Left lobe of liver (tissue), 2 donors: ENCODE results near the gene SYTL3. TPM values are rescaled to one million over a fixed set of nuclear protein-coding genes. Genes with fewer than 3 reads are reported as not detected.
"Not testable (repeated sequence)": the region's sequence is repeated elsewhere in the genome, so short reads cannot be mapped to it uniquely, and the experiment has no call there.

Experiments
- ATAC-seq: fragments of 200-7000 bp; cut with Tn5 transposase; one replicate; pipeline ENCODE4 v1.9.1; 2020; ENCODE audit warnings: mild to moderate bottlenecking, moderate library complexity
- DNase-seq: peaks from one replicate; pipeline ENCODE4 v3.0.0-alpha.2; 2020; ENCODE audit warnings: low spot score
- total RNA-seq: library from RNA; stranded (reverse); gene quantifications from one replicate; pipeline ENCODE4 v1.2.1, GENCODE V29; 2021
- donor health status: DM: no; HTN: no; CAD: no; lungs with moderate emphysema.
- donor health status: DM: no; HTN: yes; CAD: no.

SYTL3 gene
- total RNA-seq, 1 donor from 2014 or later: 0.43 TPM

DNA sequence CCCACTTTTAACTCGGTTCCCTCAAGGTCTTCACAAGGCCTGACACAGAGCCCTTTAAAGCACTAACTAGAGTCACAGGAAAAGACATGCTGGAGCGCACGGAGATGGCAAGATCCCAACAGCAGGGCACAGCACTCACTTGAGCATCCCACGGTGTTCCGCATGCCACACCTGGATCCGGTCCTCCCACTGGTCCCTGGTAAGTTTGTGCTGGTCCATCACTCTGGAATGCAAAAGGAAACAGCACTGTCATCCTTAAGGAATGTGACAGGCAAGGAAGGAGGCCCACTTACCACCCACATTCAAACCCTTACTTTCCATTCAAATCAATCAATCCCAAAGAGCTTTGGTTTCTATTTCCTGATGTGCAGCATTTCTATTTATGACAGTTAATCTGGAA, 134.7 kb downstream of the SYTL3 start:
- ATAC-seq (no peak), DNase-seq (peak; percentile 34)

DNA sequence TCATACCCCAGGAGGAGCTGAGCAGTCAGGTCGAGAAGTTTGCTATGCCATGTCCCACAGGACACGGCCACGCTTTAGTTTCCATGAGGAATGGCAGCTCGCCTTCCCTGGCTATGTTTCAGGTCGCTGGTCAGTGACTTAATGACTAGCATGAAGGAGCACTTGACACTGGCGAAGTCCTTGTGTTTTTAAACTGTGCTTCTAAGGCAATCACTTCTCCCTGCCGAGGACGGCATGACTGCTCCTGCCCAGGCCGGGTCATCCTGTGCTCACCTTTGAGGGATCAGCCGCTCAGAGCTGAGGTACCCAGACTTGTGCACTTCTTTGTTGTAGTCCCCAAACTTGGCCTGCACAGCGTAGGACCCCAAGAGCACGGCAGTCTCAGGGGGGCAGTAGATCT, 135.2 kb downstream of the SYTL3 start:
- no peak for ATAC-seq

GRCh38 chr6:158786645-158787304, 136.9 kb downstream of the SYTL3 start:
- ATAC-seq (no peak), DNase-seq (no peak)

More for the DNA sequence above, 135.2 kb downstream of the SYTL3 start:
- DNase-seq: peak; percentile 38

DNA sequence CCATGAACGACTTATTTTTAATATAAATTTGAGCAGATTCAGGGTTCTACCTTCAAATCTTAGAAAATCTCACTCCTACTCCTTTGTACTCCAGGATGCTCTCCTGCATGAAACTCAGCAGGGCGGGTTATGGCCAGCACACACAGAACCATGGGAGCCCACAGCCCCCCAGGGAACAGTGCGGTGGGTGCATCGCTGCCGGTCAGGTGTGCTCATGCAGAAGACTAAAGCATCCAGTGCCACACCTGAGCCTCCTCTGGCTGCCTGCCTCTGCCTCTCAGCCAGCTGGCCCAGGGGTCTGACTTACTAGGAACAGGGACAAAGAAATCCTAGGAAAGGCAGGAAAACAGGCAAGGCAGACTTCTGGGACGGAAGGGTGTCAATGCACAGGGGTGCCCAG, 137.5 kb downstream of the SYTL3 start:
- DNase-seq (no peak), ATAC-seq (no peak)

- peak; percentile 76 for ATAC-seq
- DNase-seq: no peak
Measured at GRCh38 chr6:158789115-158789917, 139.5 kb downstream of the SYTL3 start.

DNA sequence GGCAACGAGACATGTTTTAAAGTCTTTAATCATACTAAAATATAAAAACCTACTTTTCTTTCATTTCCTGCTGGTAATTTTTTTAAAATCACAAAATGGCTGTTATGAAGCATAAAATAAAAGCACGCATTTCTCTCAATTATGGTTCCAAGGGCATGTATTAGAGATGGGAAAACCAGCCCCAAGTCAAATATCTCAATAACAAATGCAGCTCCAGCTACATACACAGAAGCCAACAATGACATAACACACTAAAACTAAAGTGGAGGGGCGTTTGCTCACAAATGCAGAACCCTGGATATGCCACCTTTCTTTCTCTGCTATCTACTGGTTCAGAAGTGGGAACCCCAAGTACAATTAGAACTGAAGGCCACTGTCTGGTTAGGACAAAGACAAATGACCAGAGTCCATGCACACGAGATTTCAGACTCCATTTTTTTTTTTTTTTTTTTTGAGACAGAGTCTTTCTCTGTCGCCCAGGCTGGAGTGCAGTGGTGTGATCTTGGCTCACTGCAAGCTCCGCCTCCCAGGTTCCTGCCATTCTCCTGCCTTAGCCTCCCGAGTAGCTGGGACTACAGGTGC, 141.5 kb downstream of the SYTL3 start:
- ATAC-seq: no peak
- no peak for DNase-seq

- not testable (repeated sequence) for ATAC-seq, DNase-seq
Measured at GRCh38 chr6:158792505-158792904, 142.7 kb downstream of the SYTL3 start.

- DNase-seq (no peak), ATAC-seq (peak; percentile 46)
Measured at GRCh38 chr6:158793432-158793831, 143.6 kb downstream of the SYTL3 start.

- ATAC-seq (no peak), DNase-seq (no peak)
Measured at GRCh38 chr6:158795516-158795915, 145.7 kb downstream of the SYTL3 start.

GRCh38 chr6:158796353-158796752, 146.5 kb downstream of the SYTL3 start:
- ATAC-seq (no peak), DNase-seq (no peak)

DNA sequence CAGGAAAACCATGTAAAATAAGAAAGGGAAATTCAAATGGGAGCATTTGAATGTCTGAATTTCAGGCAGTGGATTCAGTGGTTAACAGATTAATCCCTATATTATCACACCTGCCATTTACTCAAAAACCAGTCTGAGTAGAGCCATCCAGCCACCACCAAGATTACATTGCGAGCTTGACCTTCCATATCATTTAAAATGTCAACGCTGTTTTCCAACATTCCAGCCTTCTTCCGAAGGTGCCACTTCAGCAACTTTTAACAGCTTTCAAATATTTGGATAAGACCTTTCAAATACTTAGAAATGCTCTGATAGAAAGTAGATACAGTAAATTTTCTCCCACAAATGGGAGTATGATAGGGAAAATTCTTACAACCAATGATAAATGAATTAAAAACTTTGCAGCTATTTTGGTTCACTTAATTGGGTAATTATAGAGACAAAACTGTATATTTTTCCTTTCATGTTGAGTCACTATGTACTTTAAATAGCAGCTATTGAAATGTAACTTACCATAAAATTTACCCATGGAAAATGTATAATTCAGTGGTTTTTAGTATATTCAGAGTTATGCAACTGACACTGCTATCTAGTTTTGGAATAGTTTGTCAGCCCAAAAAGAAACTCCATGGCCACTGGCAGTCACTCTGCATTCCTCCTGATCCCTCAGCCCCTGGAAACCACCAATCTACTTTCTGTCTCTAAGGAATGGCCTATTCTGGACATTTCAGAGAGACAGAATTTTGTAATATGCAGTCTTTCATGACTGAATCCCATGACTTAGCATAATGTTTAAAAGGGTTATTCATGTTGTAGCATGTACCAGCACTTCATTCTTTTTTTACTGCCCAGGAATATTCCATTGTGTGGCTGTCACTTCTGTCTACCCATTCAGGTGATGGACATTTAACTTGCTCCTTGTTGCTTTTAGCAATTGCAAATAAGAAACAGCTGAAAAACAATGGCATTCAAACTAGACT, 147.8 kb downstream of the SYTL3 start:
- ATAC-seq (no peak), DNase-seq (no peak)

- ATAC-seq (no peak), DNase-seq (no peak)
Measured at GRCh38 chr6:158798311-158798710, 148.5 kb downstream of the SYTL3 start.

DNA sequence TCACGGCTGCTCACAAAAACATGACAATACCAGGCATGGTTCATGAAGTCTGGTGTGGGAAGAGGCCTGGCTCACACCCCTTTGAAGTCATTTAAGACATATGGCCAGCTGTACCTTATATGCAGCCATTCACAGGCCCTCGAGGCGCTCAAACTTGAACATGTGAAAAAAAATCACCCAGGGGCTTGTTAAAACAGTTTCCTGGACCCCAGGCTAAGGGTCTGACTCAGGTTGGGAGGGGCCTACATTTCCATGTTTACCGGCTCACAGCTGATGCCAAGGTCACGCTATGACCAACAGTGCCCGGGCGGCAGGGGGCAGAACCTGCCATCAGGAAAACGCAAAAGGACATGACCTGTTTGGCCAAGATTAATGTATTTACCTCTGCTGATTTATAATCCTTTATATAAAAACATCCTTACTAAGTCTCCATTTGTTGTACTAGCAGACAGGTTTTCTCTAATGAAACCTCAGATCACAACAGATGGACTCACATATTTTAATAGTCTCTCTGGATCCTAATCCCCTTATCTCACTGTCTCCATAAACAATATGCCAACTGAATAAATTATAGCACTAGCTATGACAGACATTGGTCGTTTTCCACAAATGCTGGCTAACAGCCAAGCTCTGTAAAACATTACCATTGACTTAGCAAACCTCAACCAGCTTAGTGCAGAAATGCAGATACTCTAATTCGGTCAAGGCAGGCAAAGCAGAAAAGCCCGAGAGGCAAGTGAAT, 149.4 kb downstream of the SYTL3 start:
- ATAC-seq (peak; percentile 81), DNase-seq (peak; percentile 85)

DNA sequence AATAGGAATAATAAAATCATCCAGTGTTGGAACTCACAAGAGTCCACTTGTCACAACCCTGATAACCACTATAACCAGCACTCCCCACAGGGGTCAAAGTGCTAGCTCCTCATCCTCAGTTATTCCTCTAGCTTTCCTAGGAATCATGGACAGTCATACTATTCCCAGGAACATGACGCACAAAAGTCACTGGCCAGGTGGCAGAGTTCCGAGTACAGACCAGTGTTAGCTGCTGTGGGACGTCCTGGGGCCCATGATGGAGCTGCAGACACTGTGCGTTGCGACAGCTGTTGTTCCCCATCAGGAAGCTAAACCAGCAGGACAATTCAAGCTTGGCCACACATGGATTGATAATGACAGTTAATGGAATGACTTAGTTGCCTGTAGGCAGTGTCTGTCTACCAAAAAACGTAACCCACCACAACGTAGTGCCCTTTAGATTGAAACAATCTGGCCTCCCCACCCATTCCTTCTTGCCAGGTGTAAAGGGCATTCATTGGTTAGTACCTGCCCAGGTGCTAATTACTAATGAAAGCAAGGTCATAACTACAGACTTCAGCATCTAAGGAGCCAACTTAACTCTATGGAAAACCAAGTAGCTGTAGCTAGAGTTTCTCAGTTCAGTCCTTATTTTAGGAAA, 151.9 kb downstream of the SYTL3 start:
- peak; percentile 83 for DNase-seq
- ATAC-seq: peak; percentile 68

GRCh38 chr6:158803733-158804143, 153.9 kb downstream of the SYTL3 start:
- ATAC-seq: no peak
- DNase-seq: no peak

GRCh38 chr6:158804207-158804606, 154.4 kb downstream of the SYTL3 start:
- no peak for ATAC-seq
- DNase-seq: no peak

DNA sequence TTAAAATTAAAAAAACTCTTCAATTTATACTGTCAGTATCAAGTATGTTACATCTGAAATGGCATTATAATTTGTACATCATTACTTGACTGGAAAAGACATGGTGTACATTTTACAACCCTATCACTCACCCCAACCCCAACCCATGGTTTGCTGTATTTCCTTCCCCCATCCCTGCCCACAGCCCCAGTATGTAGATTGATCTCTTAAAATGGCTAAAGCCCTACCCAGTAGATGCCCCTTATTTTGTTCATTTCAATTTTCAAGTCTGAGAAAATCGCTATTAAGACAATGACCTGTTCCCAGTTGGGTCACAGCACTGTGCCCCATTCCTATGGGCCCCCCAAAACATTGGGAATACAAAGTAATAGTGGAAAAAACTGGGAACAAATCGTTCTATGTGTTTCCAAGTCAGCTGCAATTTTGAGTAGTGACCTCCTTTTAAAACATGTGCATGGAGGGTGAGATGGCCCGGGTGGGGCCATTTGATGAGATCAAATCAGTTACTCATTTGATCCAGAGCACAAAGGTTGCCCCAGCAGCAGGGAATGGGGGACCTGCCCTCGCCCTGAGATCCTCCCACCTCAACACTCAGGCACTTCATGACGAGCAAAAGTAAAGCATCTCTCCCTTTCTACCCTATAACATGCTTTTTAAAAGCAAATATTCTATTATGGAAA, 156.0 kb downstream of the SYTL3 start:
- DNase-seq: no peak
- no peak for ATAC-seq

DNA sequence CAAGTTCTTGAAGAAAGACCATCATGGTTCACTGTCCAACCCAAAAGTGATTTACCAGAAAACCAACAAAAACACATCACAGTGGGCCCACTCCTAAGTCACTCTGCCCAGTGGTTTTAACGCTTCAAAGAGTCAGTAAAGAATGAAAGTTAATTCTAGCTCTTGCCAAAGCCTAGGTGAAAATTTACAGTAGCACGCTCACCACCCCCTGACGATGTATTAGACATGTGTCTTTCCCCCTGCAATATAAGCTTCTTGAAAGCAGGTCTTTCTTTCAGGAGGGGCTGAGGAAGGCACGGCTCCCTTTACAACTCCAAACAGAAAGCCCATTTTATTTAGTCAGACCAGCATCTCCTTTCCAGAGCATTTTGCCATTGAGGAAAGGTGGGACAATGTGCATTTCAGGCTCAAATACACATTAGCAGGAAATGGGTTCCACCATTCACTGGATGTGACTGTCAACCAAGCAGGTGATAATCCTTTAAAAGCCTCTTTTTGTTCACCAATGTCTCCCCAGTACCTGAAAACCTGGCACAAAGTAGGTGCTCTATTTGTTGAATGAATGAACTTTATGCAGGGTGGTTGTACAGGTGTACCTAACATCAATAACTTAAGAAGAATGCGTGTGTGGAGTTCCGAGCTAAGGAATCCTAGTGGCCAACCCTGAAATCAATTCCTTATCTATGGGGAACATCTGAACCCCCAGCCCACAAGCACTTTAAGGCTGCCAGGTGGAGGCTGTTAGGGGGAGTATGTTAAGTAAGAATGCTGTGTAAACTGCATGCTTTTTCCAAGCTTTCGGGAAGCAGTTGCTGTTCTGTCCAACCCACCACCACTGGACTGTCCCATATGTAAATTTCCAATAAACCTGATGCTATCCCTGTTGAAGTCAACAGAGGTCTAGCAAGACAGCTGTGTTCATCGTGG, 157.9 kb downstream of the SYTL3 start:
- no peak for DNase-seq
- no peak for ATAC-seq
